Measurements from ENCODE around the gene PLPPR3.

PLPPR3 gene

DNA sequence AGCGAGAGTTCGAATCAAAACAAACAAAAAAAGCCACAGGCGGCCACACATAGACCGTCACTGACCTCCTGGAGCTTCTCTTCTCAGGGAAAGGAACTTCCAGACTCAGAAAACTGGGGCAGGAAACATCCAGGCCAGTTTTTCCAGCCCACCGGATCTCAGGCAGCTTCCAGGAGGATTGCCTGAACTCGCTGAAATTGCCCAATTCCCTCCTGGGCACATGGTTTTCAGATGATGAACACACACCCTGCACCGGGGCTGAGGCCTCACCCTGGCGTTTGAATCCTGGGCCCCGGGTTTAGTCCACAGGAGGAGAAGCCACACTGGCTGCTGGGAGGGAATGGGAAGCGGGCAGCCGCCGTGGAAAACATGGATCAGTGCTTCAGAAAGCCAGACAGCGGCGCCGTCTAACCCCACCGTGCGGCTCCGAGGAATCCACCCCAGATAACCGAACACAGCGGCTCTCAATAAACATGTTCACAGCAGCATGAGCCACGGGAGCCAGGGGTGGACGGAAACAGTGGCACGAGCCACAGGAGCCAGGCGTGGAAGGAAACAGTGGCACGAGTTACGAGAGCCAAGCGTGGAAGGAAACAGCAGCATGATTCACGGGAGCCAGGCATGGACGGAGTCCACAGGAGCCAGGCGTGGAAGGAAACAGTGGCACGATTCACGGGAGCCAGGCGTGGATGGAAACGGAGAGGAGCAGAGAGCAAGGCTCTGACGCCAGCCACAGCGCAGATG is 42.7 kb downstream of the PLPPR3 start:
- H3K9ac ChIP-seq (ENCODE audit: low read length): no peak overlapping the region
- H3K4me1 ChIP-seq (ENCODE audit: control insufficient read depth, insufficient read depth, low read length): peaks cover 18% of the 10 kb centered on the region
- H3K27me3 ChIP-seq (ENCODE audit: control insufficient read depth, insufficient read depth, low read length): peaks cover 11% of the 10 kb centered on the region
- H3K36me3 ChIP-seq (ENCODE audit: control insufficient read depth, insufficient read depth, low read length): no peaks in the 10 kb centered on the region
- no peak overlapping the region for H3K4me3 ChIP-seq (ENCODE audit: low read length)
- H3K9me3 ChIP-seq (ENCODE audit: control insufficient read depth, low read length): no peaks in the 10 kb centered on the region

- H3K4me1 ChIP-seq (ENCODE audit: control insufficient read depth, insufficient read depth, low read length): no peaks in the 10 kb centered on the region
- H3K27me3 ChIP-seq (ENCODE audit: control insufficient read depth, insufficient read depth, low read length): no peaks in the 10 kb centered on the region
- H3K9ac ChIP-seq (ENCODE audit: low read length): no peak overlapping the region
- no peaks in the 10 kb centered on the region for H3K36me3 ChIP-seq (ENCODE audit: control insufficient read depth, insufficient read depth, low read length)
- no peak overlapping the region for H3K4me3 ChIP-seq (ENCODE audit: low read length)
- no peaks in the 10 kb centered on the region for H3K9me3 ChIP-seq (ENCODE audit: control insufficient read depth, low read length)
These were observed 45.2 kb downstream of the PLPPR3 start for GRCh38 chr19:776549-776948.

DNA sequence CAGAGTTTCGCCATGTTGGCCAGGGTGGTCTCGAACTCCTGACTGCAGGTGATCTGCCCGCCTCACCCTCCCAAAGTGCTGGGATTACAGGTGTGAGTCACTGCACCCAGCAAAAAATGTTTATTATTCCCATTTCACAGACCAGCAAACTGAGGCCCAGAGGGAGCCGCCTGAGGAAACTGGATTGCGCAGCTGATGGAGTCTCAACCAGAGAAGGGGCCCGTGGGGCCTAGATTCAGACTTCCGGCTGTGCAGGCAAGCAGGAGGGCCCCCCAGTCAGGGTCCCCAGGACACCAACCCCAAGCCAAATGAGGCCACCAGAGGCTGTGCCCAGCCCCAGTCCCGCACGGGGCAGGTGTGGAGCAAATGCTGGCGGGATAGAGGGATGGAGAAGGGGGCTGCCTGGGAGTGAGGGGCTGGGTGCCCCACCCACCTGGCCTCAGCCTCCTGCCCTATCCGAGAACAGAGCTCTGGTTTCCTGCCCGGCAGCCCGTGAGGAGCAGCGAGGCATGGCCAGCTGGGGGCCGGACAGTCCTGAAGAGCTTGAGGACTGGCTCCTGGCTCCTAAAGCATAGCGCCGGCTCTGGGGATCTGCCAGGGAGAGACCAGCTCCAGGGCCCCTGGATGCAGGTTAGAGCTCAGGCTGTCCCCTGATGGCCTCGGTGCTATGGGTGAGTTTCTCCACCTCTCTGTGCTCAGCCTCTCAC is 48.9 kb downstream of the PLPPR3 start:
- Histone ChIP-seq H3K4me3 (ENCODE audit: low read length) (no peak overlapping the region), H3K4me1 (ENCODE audit: control insufficient read depth, insufficient read depth, low read length) (no peaks in the 10 kb centered on the region), H3K27me3 (ENCODE audit: control insufficient read depth, insufficient read depth, low read length) (no peaks in the 10 kb centered on the region), H3K9me3 (ENCODE audit: control insufficient read depth, low read length) (no peaks in the 10 kb centered on the region), H3K9ac (ENCODE audit: low read length) (no peak overlapping the region), H3K36me3 (ENCODE audit: control insufficient read depth, insufficient read depth, low read length) (no peaks in the 10 kb centered on the region)

- Histone ChIP-seq H3K4me3 (ENCODE audit: low read length) (no peak overlapping the region), H3K27me3 (ENCODE audit: control insufficient read depth, insufficient read depth, low read length) (no peaks in the 10 kb centered on the region), H3K9ac (ENCODE audit: low read length) (no peak overlapping the region), H3K4me1 (ENCODE audit: control insufficient read depth, insufficient read depth, low read length) (no peaks in the 10 kb centered on the region), H3K36me3 (ENCODE audit: control insufficient read depth, insufficient read depth, low read length) (no peaks in the 10 kb centered on the region), H3K9me3 (ENCODE audit: control insufficient read depth, low read length) (no peaks in the 10 kb centered on the region)
These were observed 49.7 kb downstream of the PLPPR3 start for GRCh38 chr19:772063-772462.

DNA sequence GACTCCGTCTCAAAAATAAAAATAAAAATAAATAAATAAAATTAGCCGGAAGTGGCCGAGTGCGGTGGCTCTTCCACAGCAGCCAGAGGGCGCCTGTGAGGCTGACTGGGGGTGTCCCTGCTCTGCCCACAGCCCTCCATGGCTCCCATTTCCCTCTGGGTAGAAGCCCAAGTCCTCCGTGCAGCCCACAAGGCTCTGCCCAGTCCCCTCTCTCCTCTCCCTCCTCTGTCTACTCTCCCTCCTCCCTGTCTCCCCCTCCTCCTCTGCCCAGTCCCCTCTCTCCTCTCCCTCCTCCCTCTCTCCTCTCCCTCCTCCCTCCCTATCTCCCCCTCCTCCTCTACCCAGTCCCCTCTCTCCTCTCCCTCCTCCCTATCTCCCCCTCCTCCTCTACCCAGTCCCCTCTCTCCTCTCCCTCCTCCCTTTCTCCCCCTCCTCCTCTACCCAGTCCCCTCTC is 50.4 kb downstream of the PLPPR3 start:
- Histone ChIP-seq H3K9ac (ENCODE audit: low read length) (no peak overlapping the region), H3K4me1 (ENCODE audit: control insufficient read depth, insufficient read depth, low read length) (no peaks in the 10 kb centered on the region), H3K9me3 (ENCODE audit: control insufficient read depth, low read length) (no peaks in the 10 kb centered on the region), H3K27me3 (ENCODE audit: control insufficient read depth, insufficient read depth, low read length) (no peaks in the 10 kb centered on the region), H3K4me3 (ENCODE audit: low read length) (no peak overlapping the region), H3K36me3 (ENCODE audit: control insufficient read depth, insufficient read depth, low read length) (no peaks in the 10 kb centered on the region)

GRCh38 chr19:769616-770015 is 52.1 kb downstream of the PLPPR3 start:
- Histone ChIP-seq H3K4me1 (ENCODE audit: control insufficient read depth, insufficient read depth, low read length) (no peaks in the 10 kb centered on the region), H3K27me3 (ENCODE audit: control insufficient read depth, insufficient read depth, low read length) (no peaks in the 10 kb centered on the region), H3K9me3 (ENCODE audit: control insufficient read depth, low read length) (no peaks in the 10 kb centered on the region), H3K4me3 (ENCODE audit: low read length) (no peak overlapping the region), H3K36me3 (ENCODE audit: control insufficient read depth, insufficient read depth, low read length) (no peaks in the 10 kb centered on the region), H3K9ac (ENCODE audit: low read length) (no peak overlapping the region)

DNA sequence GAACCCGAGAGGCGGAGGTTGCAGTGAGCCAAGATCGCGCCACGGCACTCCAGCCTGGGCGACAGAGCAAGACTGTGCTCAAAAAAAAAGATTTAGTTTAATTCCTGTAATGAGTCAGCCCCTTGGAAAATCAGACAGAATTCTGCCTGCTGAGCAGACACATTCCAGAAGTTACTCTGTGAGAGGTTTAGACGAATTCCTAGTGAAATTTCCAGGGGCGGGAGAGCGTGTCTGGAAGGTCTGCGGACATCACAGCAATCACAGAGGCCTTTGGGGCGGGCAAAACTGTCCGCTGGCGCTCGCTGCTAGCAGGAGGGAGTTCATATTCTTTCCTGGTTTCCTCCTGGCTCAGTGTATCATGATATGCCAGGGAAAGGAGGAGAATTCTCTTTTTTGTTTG is 53.3 kb downstream of the PLPPR3 start:
- Histone ChIP-seq H3K4me3 (ENCODE audit: low read length) (no peak overlapping the region), H3K36me3 (ENCODE audit: control insufficient read depth, insufficient read depth, low read length) (no peaks in the 10 kb centered on the region), H3K4me1 (ENCODE audit: control insufficient read depth, insufficient read depth, low read length) (no peaks in the 10 kb centered on the region), H3K9me3 (ENCODE audit: control insufficient read depth, low read length) (no peaks in the 10 kb centered on the region), H3K27me3 (ENCODE audit: control insufficient read depth, insufficient read depth, low read length) (no peaks in the 10 kb centered on the region), H3K9ac (ENCODE audit: low read length) (no peak overlapping the region)

GRCh38 chr19:765179-765738 is 56.5 kb downstream of the PLPPR3 start:
- Histone ChIP-seq H3K4me1 (ENCODE audit: control insufficient read depth, insufficient read depth, low read length) (no peaks in the 10 kb centered on the region), H3K27me3 (ENCODE audit: control insufficient read depth, insufficient read depth, low read length) (no peaks in the 10 kb centered on the region), H3K36me3 (ENCODE audit: control insufficient read depth, insufficient read depth, low read length) (no peaks in the 10 kb centered on the region), H3K9me3 (ENCODE audit: control insufficient read depth, low read length) (no peaks in the 10 kb centered on the region), H3K9ac (ENCODE audit: low read length) (no peak overlapping the region), H3K4me3 (ENCODE audit: low read length) (no peak overlapping the region)

DNA sequence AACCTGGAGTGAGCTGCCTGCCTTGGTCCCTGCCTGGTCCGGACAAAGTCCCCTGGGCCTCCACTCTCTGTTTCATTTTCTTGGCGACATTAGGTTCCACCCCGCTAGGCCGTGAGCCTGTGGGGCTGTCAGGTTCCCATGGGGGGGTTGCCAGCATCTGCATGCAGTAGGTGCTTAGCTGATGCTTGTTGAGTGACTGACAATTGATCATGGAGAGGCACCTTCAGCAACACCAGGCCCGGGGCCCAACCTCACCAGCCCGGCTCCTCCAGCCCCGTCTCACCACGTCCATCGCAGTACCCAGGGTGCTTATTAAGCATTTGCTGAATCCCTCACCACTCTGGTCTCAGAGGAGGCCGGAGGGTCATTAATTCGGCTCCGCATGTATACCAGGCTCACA is 57.5 kb downstream of the PLPPR3 start:
- Histone ChIP-seq H3K4me3 (ENCODE audit: low read length) (no peak overlapping the region), H3K4me1 (ENCODE audit: control insufficient read depth, insufficient read depth, low read length) (no peaks in the 10 kb centered on the region), H3K27me3 (ENCODE audit: control insufficient read depth, insufficient read depth, low read length) (no peaks in the 10 kb centered on the region), H3K9me3 (ENCODE audit: control insufficient read depth, low read length) (no peaks in the 10 kb centered on the region), H3K36me3 (ENCODE audit: control insufficient read depth, insufficient read depth, low read length) (no peaks in the 10 kb centered on the region), H3K9ac (ENCODE audit: low read length) (no peak overlapping the region)

DNA sequence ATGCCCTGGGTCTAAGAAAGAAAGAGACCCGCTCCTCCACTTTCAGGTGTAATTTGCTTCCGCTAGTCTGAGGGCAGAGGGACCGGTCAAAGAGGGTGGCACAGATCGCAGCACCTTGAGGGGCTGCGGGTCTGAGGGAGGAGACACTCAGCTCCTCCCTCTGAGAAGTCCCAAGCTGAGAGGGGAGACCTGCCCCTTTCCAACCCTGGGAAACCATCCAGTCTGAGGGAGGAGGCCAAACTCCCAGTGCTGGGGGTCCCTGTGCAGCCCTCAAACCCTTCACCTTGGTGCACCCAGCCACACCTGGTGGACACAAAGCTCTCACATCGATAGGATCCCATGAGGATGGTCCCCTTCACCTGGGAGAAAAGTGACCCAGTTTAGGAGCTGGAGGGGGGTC is 57.9 kb downstream of the PLPPR3 start:
- Histone ChIP-seq H3K4me3 (ENCODE audit: low read length) (no peak overlapping the region), H3K4me1 (ENCODE audit: control insufficient read depth, insufficient read depth, low read length) (no peaks in the 10 kb centered on the region), H3K36me3 (ENCODE audit: control insufficient read depth, insufficient read depth, low read length) (no peaks in the 10 kb centered on the region), H3K9me3 (ENCODE audit: control insufficient read depth, low read length) (no peaks in the 10 kb centered on the region), H3K9ac (ENCODE audit: low read length) (no peak overlapping the region), H3K27me3 (ENCODE audit: control insufficient read depth, insufficient read depth, low read length) (no peaks in the 10 kb centered on the region)

GRCh38 chr19:763181-763580 is 58.6 kb downstream of the PLPPR3 start:
- Histone ChIP-seq H3K4me3 (ENCODE audit: low read length) (no peak overlapping the region), H3K27me3 (ENCODE audit: control insufficient read depth, insufficient read depth, low read length) (no peaks in the 10 kb centered on the region), H3K9ac (ENCODE audit: low read length) (no peak overlapping the region), H3K4me1 (ENCODE audit: control insufficient read depth, insufficient read depth, low read length) (no peaks in the 10 kb centered on the region), H3K36me3 (ENCODE audit: control insufficient read depth, insufficient read depth, low read length) (no peaks in the 10 kb centered on the region), H3K9me3 (ENCODE audit: control insufficient read depth, low read length) (no peaks in the 10 kb centered on the region)

Measured in mucosa of stomach (tissue), 1 donor.